K562 (cell line): Measurements from ENCODE around the gene CBX8. TPM values are rescaled to one million over a fixed set of nuclear protein-coding genes. Genes with fewer than 3 reads are reported as not detected.

ENCODE experiments used
- AFF1 ChIP-seq, 2 experiments: fragments of 450-650 bp; IDR thresholded peaks; 2 replicates each; pipeline ENCODE4 v1.6.1; 2018; ENCODE audit warnings: mild to moderate bottlenecking in 2 of 2, low read depth in 1 of 2; ENCODE audit not compliant: partially characterized antibody in 2 of 2
- CC2D1A ChIP-seq: fragments of 450-650 bp; IDR thresholded peaks from 2 replicates; pipeline ENCODE4 v1.6.1; 2017; ENCODE audit warnings: mild to moderate bottlenecking
- CHD4 ChIP-seq: fragments of 200-600 bp; sonication (generic); IDR thresholded peaks from 3 replicates; pipeline ENCODE4 v1.6.1; 2012; ENCODE audit warnings: low read depth, mild to moderate bottlenecking, mixed read lengths, low read length, inconsistent platforms; ENCODE audit not compliant: insufficient read depth, insufficient replicate concordance, poor library complexity, severe bottlenecking
- CREM ChIP-seq: IDR thresholded peaks from 2 replicates; pipeline ENCODE4 v1.6.1; 2014; ENCODE audit warnings: antibody characterized with exemption, low read depth
- CXXC5 ChIP-seq: fragments of 250-450 bp; sonication (Bioruptor Pico); IDR thresholded peaks from 2 replicates; pipeline ENCODE4 v1.8.0; 2022; ENCODE audit warnings: inconsistent platforms, mild to moderate bottlenecking, moderate library complexity
- GATAD2A ChIP-seq: fragments of 450-650 bp; IDR thresholded peaks from 2 replicates; pipeline ENCODE4 v1.6.1; 2017
- MEIS2 ChIP-seq: fragments of 450-650 bp; IDR thresholded peaks from 2 replicates; pipeline ENCODE4 v1.6.1; 2014; ENCODE audit warnings: mild to moderate bottlenecking; ENCODE audit not compliant: partially characterized antibody
- NFE2L1 ChIP-seq: fragments of 450-650 bp; IDR thresholded peaks from 2 replicates; pipeline ENCODE4 v1.6.1; 2016; ENCODE audit warnings: missing genetic modification characterization, low read depth, mild to moderate bottlenecking, missing compliant biosample characterization, moderate library complexity, borderline replicate concordance
- RBM17 ChIP-seq: fragments of 200-400 bp; formaldehyde crosslinking; IDR thresholded peaks from 2 replicates; pipeline ENCODE4 v1.6.1; 2017; ENCODE audit warnings: low read depth, mild to moderate bottlenecking, low read length, borderline replicate concordance
- SNRNP70 ChIP-seq: fragments of 200-400 bp; formaldehyde crosslinking; optimal IDR thresholded peaks from 2 replicates; pipeline ENCODE3; 2017; ENCODE audit warnings: low read depth, low read length
- TCF3 ChIP-seq: sonication (generic); formaldehyde crosslinking; IDR thresholded peaks from 2 replicates; pipeline ENCODE4 v1.4.0; 2020; ENCODE audit warnings: mild to moderate bottlenecking, missing genetic modification reagents
- TEAD1 ChIP-seq, 2 experiments: fragments of 450-650 bp in 1 of 2; sonication (generic) in 1 of 2; formaldehyde crosslinking; IDR thresholded peaks; 2 replicates each; pipeline versions ENCODE4 v1.4.0 to v1.8.0; 2020 to 2022; ENCODE audit warnings: mild to moderate bottlenecking in 2 of 2, missing genetic modification reagents in 1 of 2
- TSC22D4 ChIP-seq: fragments of 450-650 bp; IDR thresholded peaks from 2 replicates; pipeline ENCODE4 v1.6.1; 2016; ENCODE audit warnings: missing genetic modification characterization, missing biosample characterization, control low read depth
- ZBTB1 ChIP-seq: sonication (generic); formaldehyde crosslinking; IDR thresholded peaks from 2 replicates; pipeline ENCODE4 v1.8.1; 2023; ENCODE audit warnings: missing genetic modification reagents, low read depth, mild to moderate bottlenecking, borderline replicate concordance
- ZNF143 ChIP-seq: sonication (generic); formaldehyde crosslinking; IDR thresholded peaks from 2 replicates; pipeline ENCODE4 v1.9.0; 2022; ENCODE audit warnings: mild to moderate bottlenecking, missing genetic modification reagents
- ZNF280A ChIP-seq: fragments of 450-650 bp; IDR thresholded peaks from 2 replicates; pipeline ENCODE4 v1.6.1; 2018; ENCODE audit warnings: mild to moderate bottlenecking, low read depth; ENCODE audit not compliant: partially characterized antibody
- ZNF507 ChIP-seq: conservative IDR thresholded peaks from 2 replicates; pipeline ENCODE4 v1.6.1; 2017; ENCODE audit warnings: missing genetic modification characterization, missing compliant biosample characterization
- polyA plus RNA-seq, 8 experiments: library from polyadenylated mRNA; depleted of rRNA in 4 of 8; stranded (reverse) in 5 of 8; unstranded in 3 of 8; fragments of >200 nt; fragmentation: Nextera tagmentation in 2 of 8; fragmentation: Illumina TruSeq in 1 of 8; extraction: Ambion mirVana in 2 of 8; extraction: Trizol in 1 of 8; gene quantifications; 2 replicates each; pipeline versions ENCODE4 v1.2.1 to v1.2.3, GENCODE V29; 2011 to 2014; ENCODE audit warnings: inconsistent platforms in 1 of 8, missing spikeins in 1 of 8
- total RNA-seq, 7 experiments: library from RNA; depleted of rRNA in 6 of 7; stranded (reverse); fragments of >200 nt in 6 of 7; fragmentation: Illumina TruSeq in 2 of 7; extraction: Trizol in 2 of 7; gene quantifications; 2 replicates each; pipeline versions ENCODE4 v1.2.1 to v1.2.3, GENCODE V29; 2011 to 2021; ENCODE audit warnings: low replicate concordance in 1 of 7
- TF ChIP-seq, protein P1 (sequence below): sonication (generic); formaldehyde crosslinking; IDR thresholded peaks from 2 replicates; pipeline ENCODE4 v1.8.1; 2023; ENCODE audit warnings: mild to moderate bottlenecking, missing genetic modification reagents

Gene CBX8
- total and polyA plus RNA-seq, 9 of the 15 experiments (the other 6 are each of a cell fraction or from before 2014, with no cell fraction given), result 0.08 to 11.9 (median 2.6) TPM

- TF ChIP-seq ZNF143 (CRISPR knock-in tag) (no peak), ZNF280A (no peak), RBM17 (no peak), CXXC5 (CRISPR knock-in tag) (peak; percentile 36; the same call in 1 of the 2 replicates), CREM (peak; percentile 81), MEIS2 (no peak), TCF3 (no peak), GATAD2A (no peak), NFE2L1 (no peak), SNRNP70 (no peak), CC2D1A (no peak), TSC22D4 (no peak), TEAD1 (CRISPR knock-in tag; IDR thresholded peaks at IDR 0.05) (no peak), ZBTB1 (CRISPR knock-in tag) (peak; percentile 89), ZNF507 (tag) (no peak), AFF1 (IDR thresholded peaks at IDR 0.05; ENCODE audit: low read depth in 1 of 2, partially characterized antibody in 2 of 2) (no peak), CHD4 (no peak)
- TF ChIP-seq, protein P1, sequence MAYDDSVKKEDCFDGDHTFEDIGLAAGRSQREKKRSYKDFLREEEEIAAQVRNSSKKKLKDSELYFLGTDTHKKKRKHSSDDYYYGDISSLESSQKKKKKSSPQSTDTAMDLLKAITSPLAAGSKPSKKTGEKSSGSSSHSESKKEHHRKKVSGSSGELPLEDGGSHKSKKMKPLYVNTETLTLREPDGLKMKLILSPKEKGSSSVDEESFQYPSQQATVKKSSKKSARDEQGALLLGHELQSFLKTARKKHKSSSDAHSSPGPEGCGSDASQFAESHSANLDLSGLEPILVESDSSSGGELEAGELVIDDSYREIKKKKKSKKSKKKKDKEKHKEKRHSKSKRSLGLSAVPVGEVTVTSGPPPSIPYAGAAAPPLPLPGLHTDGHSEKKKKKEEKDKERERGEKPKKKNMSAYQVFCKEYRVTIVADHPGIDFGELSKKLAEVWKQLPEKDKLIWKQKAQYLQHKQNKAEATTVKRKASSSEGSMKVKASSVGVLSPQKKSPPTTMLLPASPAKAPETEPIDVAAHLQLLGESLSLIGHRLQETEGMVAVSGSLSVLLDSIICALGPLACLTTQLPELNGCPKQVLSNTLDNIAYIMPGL (CRISPR knock-in tag), result no peak
These were observed 37.1 kb upstream of the CBX8 start (continued) for GRCh38 chr17:79833744-79834564.
